Frontal cortex (tissue), 4 donors: Measurements from ENCODE around the gene MBD3L2B. TPM values are rescaled to one million over a fixed set of nuclear protein-coding genes. Genes with fewer than 3 reads are reported as not detected.
"Not testable (repeated sequence)": the region's sequence is repeated elsewhere in the genome, so short reads cannot be mapped to it uniquely, and the experiment has no call there.

ENCODE experiments used
- DNase-seq, 2 donors: peaks; one replicate each; pipeline ENCODE4 v3.0.0; 2012; ENCODE audit warnings: low spot score in 2 of 2
- FAIRE-seq: peaks from 2 replicates; lab custom pipeline; 2012; peaks lifted over from hg19 to GRCh38; lab: Jason Lieb, UNC
- total RNA-seq: library from RNA; depleted of rRNA; stranded (reverse); fragments of >200 nt; gene quantifications from one replicate; pipeline ENCODE4 v1.2.3, GENCODE V29; 2014
- donor health status: control.
- donor health status: control.
- donor health status: control.

The MBD3L2B gene
- total RNA-seq, 1 donor from 2014 or later: not detected

DNA sequence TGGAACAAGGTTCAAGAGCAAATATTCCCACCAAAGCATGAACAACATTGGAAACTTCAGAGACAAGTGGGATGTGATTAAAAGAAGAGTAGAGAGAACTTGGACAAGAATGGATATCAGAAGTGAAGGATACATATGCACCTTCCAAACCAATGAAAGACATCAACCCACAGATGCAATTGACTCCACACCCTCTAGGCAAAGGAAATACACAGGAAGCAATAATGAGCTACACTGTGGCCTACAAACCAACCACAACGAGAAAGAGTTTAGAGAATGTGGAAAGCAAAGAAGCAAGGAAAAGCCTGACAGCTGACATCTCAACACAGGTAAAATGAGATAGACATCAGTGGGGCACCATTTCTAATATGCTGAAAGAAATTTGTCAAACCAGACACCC lies 7.6 kb upstream of the MBD3L2B start:
- FAIRE-seq: not testable (repeated sequence)

DNA sequence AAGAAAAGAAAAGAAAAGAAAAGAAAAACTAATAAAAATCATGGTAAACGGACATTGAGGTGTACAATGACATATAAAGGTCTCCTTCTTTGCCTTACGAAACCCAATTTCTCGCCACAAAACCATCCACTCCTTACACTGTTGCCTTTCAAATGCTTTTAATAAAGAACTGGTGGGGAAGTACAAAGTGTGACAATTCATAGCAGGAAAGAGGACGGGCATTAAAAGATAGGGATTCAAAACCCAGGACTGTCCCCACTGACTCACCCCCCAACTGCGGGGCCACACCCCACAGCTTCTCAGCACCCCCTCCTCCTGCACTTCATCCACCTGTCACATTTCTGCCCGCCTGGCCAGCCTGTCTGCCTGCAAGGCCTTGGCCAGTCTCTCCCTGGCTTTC lies 2.4 kb downstream of the MBD3L2B start:
- no peak for DNase-seq
- FAIRE-seq: no peak

More for the DNA sequence above, 7.6 kb upstream of the MBD3L2B start:
- DNase-seq: not testable (repeated sequence)

DNA sequence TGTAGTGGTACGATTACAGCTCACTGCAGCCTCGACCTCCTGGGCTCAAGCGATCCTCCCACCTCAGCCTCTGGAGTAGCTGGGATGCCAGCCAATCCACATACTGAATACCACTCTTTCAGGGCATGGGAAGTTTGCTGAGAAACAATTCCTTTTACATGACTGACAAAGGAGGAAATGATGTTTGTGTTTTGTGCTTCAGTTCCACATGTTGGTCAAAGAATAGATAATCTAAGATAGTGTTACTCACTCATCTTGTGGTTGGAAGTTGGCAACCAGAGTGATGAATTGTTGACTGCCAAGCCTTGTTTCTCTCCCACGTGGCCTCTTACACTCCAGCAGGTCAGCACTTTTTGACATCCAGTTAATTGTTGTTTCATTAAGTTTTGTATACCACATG lies 7.6 kb downstream of the MBD3L2B start:
- FAIRE-seq (no peak), DNase-seq (no peak)

DNA sequence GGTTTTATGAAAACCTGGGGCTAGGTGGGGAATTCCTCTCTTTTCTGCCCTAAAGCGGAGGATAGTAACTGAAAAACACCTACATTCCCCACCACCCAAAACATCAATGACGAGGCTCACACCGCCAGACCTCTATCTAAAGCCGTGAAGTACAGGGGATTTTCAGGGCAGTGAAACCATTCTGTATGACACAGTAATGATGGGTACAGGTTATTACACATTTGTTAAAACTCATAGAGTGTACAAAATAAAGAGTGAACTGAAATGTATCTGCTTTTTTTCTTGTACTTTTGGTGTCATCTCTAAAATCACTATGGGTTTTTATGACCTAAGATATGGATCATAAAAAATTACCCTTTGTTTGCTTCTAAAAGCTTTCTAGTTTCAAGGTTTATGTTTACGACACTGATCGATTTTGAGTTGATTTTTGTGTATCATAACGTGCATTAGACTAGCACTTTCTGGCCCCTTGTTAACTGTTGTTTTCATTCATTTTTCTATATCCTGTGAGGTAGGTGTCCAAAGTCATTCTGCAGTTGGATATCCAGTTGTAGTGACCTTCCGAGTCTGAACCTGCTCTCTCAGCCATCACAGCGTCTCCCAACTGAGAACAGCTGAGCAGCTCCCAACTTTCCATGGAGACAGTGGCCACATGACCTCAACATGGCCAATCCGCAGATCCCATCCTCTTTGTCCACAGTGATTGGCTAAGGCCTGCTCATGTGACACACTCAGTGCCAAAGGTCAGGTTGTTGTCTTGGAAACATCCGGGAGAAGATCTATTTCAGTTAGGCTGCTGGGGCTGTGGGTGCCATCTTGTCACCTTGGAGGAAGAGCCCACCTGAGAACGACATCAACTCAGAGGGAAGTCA lies 10.3 kb downstream of the MBD3L2B start:
- FAIRE-seq: no peak
- DNase-seq: no peak

DNA sequence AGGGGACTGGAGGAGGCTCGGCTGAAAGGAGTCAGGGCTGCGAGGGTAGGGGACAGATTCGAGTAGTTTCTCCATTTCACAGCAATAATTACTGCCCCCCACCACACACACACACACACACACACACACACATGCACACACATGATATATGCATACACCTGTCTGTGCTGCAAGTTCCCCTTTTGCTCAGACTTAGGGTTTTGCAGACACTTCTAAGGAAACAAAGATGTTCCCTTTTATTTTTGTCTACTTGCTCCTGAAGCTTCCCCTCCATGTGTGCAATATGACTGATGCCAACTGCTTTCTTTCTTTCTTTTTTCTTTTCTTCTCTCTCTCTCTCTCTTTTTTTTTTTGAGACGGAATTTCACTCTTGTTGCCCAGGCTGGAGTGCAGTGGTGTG lies 13.4 kb downstream of the MBD3L2B start:
- no peak for DNase-seq
- FAIRE-seq: no peak

DNA sequence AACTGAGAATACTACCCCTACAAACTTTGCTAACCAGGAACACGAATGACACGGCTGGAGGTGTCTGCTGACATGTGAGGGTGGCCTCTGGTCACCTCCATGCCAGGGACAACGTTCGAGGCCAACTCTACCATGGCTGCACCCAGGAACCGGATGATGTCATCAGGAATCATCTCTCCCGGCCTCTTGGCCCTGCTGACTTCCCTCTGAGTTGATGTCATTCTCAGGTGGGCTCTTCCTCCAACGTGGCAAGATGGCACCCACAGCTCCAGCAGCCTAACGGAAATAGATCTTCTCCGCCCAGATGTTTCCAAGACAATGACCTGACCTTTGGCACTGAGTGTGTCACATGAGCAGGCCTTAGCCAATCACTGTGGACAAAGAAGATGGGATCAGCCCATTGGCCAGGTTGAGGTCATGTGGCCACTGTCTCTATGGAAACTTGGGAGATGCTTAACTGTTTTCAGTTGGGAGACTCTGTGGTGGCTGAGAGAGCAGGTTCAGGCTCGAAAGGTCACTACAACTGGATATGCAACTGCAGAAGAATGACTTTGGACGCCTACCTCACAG lies 15.0 kb downstream of the MBD3L2B start:
- DNase-seq: no peak
- FAIRE-seq: no peak

DNA sequence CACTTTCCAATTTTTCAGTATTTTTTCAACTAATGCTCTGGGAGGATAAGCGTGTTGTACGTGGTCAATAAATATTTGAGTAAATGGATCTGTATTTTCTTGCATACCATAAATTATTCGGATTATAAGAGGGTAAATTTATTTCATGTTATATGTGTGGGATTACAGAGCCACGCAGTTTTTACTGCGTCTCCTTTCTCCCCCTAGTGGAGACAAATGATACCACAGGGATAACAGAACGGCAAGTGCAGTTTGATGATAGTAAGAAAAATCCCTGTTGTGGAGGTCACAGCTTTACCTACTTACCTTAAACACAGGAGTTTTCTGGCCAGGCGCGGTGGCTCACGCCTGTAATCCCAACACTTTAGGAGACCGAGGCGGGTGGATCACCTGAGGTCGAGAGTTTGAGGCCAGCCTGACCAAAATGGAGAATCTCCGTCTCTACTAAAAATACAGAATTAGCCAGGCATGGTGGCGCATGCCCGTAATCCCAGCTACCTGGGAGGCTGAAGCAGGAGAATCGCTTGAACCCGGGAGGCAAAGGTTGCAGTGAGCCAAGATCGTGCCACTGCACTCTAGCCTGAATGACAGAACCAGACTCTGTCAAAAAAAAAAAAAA lies 16.8 kb downstream of the MBD3L2B start:
- no peak for FAIRE-seq
- DNase-seq: peak in 1 of 2 donors; percentile 20

DNA sequence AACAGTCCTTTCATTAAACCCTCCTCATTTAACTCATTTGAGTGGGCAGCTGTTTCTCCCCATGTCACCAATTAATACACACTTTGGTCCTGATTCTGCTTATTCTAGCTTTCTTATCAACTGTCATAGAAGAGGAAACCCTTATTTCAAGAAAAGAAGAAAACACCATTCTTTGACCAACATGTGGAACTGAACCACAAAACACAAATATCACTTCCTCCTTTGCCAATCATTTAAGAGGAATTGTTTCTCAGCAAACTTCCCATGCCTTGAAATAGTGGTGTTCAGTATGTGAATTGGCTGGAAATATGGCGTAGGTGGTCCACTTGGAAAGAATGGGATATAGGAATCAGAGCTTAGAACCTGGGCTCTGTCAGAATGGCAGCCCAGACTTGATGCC lies 20.4 kb downstream of the MBD3L2B start:
- no peak for FAIRE-seq
- DNase-seq: no peak

DNA sequence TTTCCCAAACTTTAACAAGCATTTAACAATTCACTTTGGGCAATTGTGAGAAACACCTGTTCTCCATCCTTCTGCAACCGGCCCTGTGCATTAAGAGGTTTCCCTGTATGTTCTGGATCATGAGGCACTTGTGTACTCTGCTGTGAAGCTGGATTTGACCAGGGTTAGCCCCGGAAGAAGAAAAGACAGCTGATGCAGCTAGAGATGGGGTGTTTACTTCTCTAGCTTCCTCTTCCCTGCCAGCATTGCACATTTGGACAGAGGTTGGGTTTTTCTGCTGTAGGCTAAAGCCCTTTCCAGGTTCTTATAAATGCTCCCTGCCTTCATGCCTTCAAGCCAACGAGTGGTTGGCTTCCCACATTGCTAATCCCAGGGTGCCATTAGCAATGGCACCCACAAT lies 20.9 kb downstream of the MBD3L2B start:
- no peak for FAIRE-seq
- no peak for DNase-seq

DNA sequence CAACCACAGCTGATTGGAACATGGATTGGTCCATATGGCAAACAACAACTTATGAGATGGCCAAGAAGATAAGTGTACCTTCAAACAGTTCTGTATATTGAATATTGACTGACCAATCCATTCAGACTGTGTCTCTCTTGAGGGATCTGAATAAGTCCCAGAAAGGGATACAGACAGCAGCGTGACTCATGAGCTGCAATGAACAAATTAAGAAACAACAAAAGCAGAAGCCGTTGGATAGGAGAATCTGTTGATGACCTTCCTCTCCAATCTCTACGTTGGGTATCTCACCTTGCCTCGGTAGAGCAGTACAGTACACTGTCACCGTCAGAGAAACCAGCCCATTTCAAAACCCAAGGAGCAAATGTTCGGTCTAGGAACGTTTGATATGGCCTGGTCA lies 21.3 kb downstream of the MBD3L2B start:
- no peak for FAIRE-seq
- DNase-seq: no peak

DNA sequence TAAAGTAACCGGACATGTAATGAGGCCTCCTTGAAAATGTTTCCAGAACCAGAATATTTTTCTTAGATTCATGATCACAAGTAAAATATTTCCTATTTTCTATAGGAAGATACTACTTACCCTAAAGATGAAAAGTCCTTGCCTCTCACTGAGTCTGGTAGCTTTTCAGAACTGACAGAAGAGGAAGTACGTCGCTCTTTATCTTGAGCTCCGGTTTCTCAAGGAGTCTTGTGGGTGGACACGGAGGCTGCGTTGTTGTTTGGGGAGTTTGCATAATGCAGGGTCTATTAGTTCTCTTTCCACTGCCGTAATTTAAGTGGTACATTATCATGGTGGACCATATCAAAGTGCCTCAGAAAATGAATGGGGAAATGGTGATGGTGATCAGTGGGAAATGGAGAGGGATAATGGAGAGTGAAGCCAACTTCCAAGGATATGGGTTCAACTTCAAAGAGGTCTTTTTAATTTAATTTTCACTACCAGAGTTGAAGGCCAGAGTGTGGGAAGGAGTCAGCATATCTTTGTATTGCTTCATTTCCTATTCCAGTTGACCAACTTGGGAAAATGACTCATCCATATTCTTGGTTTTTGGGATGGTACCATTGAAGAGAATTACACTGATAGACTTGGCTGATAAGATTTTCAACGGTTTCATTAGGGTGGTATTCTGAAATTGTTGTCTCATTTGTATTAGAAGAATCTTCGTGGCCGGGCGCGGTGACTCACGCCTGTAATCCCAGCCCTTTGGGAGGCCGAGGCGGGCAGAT lies 23.4 kb downstream of the MBD3L2B start:
- DNase-seq (no peak), FAIRE-seq (no peak)

DNA sequence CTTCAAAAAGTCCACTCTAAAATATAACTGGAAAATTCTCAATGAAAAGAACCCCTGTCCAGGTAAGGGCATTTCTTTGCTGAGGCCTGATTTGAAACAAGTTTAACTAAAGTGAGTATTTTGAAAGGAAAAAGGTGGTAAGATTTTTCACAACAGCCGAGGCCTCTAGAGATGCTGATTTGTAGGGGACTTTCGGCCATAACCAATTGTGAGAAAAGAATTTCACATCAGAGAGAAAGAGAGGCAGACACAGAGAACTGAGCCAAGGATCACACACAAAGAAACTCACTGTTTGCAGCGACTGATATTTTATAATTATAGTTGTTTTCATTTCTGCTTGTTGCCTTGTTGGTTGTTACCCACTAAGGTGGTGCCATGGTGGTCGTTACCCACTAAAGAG lies 24.4 kb downstream of the MBD3L2B start:
- FAIRE-seq (no peak), DNase-seq (no peak)

DNA sequence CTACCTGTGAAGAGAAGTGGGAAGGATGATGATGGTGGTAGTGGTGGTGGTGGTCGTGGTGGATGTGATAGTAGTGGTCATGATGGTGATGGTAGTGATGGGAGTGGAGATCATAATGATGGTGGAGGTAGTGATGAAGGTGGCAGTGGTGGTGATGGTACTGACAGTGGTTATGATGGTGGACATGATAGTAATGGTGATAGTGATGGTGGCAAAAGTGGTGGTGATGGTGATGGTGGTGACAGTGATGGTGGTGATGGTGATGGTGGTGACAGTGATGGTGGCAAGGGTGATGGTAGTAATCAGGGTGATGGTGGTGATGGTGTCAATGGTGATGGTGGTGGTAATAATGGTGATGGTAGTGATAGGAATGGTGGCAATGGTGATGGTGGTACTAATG lies 26.2 kb downstream of the MBD3L2B start:
- FAIRE-seq (no peak), DNase-seq (no peak)

DNA sequence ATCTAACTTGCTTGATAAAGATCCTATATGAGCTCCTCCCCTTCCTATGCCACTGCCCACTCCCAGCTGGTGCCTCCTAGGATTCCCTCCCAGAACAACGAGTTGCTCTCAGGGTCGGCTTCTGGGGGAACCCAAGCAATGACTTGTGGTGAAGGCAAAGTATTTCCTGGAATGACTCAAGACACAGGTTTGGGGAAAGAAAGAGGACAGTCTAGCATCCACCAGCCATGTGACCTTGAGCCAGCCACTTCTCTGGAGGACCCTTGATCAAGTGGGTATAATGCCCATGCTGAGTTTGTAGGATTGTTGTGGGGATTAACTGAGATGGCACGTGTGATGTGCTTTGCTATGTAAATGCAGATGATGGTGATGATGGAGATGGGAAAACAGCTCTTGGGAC lies 33.0 kb downstream of the MBD3L2B start:
- no peak for DNase-seq
- FAIRE-seq: no peak

DNA sequence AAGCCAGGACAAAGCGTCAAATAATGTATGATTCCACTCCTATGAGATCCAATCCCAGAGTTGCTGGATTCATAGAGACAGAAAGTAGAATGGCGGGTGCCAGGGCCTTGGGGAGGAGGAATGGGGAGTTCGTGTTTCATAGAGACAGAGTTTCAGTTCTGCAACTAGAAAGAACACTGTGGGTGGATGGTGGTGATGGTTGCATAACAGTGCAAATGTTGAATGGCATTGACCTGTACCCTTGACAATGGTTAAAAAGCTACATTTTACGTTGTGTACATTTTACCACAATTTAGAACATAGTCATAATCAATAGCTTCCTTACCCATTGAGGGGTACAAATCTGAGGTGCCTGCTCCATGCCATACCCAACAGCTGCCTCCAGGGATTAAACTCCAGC lies 33.4 kb downstream of the MBD3L2B start:
- DNase-seq (no peak), FAIRE-seq (no peak)

DNA sequence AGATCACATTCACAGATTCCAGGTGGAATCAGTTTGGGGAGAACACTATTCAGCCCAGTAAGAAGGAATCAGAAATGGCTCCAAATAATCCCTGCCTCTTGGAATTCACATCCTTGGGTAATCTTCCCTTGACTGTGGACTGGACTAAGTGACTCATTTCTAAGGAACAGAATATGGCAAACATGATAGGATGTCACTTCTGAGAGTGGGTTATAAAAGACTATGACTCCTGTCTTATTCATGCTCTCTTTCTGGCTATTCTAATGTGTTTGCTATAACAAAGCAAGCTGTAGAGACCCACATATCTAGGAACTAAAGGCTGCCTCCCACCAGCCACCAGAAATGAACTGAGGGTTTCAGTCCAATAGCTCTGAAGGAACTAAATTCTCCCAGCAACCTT lies 37.8 kb downstream of the MBD3L2B start:
- DNase-seq (no peak), FAIRE-seq (no peak)

DNA sequence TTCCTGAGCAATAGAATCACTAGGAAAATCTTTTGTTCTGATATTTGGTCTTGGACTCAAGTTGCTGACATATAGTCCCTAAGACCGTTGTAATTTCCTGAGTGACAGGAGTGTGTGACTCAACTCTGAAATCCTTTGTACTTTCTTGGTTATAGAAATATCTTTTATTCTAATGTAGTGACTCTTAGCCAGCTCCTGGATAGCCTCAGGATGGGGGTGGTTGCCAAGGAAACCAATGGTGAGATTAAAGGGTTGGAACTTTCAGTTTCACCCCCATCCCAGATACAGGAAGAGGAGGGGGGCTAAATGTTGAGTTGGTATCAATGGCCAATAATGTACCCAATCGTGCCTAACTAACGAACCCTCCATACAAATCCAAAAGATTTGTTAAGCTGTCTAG lies 41.8 kb downstream of the MBD3L2B start:
- no peak for DNase-seq
- FAIRE-seq: no peak

DNA sequence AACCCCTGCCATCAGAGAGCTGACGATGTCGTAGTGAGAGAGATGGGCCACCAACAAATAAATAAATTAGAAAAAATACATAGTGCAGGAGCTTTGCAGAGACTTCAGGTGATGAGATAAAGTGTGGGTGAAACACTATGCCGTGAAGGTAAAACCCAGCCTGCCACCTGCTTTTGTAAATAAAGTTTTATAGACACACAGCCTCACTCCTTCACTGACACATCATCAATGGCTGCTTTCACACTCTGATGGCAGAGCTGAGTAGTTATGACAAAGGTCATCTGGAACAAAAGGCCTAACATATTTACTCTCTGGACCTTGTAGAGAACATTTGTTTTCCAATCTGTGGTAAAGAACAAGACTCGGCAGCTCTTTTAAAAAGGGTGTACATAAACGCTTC lies 45.0 kb downstream of the MBD3L2B start:
- FAIRE-seq (no peak), DNase-seq (no peak)

DNA sequence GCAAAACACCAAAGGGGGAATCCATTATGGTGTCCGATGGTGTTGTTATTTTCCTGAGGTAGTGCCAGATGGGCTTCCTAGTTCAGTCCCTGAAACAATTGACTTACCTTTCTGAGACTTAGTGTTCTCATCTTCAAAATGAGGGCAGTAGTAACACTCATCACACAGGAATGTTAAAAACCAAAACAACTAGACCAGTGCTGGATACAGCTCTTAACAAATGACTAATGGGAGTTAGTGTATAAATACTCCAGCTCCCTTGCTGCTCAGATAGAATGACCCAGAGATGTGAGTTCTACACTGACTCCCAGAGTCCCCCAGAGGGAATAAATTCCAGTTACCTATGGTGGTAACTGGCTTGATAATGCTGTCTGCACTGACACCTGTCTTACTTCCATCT lies 49.9 kb downstream of the MBD3L2B start:
- FAIRE-seq (no peak), DNase-seq (no peak)

DNA sequence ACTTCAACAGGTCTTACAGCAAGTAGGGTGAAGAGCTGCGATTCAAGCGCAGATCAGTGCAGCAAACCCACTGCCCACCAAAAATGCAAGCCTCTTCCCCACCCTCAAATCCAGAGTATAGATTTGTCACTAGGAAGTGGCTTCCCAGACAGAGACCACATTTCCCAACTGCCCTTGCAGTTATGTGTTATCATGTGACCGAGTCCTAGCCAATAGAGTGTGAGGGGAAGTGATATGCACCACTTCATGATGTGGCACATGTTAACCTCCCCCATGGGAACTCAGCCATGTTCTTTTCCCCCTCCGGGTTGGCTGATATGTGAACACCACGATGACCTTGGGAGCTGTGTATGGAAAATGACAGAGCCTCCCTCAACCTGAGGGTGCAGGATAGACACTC lies 50.8 kb downstream of the MBD3L2B start:
- DNase-seq (no peak), FAIRE-seq (no peak)

DNA sequence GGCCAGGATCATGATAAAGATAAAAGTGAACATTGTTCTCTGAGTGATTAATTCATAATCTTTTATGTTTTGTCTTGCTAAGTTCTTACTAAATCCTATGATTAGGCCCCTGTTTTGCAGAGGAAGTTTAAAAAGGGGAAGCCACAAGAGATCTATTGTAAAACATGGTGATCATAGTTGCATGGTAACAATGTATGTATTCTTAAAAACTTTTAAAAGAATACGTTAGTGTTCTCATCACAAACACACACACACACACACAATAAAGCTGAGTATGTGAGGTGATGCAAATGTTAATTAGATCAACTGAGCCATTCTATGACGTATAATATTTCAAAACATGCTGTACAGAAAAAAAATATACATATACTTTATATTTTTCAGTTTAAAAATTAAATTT lies 51.2 kb downstream of the MBD3L2B start:
- no peak for FAIRE-seq
- no peak for DNase-seq
